Lower lobe of right lung (tissue), 2 donors: Measurements from ENCODE around the gene KIAA0513. TPM values are rescaled to one million over a fixed set of nuclear protein-coding genes. Genes with fewer than 3 reads are reported as not detected.

Experiments
- ATAC-seq, 2 donors: fragments of 200-7000 bp; cut with Tn5 transposase; one replicate each; pipeline ENCODE4 v1.9.1; 2020 to 2022; ENCODE audit warnings: mild to moderate bottlenecking in 2 of 2, moderate library complexity in 2 of 2
- DNase-seq: peaks from one replicate; pipeline ENCODE4 v3.0.0-alpha.2; 2020
- H3K27ac ChIP-seq: fragments of 200-600 bp; one replicate; pipeline ENCODE4 v1.8.0; 2022
- H3K27me3 ChIP-seq: fragments of 200-600 bp; one replicate; pipeline ENCODE4 v1.8.0; 2022; ENCODE audit warnings: low read depth
- H3K36me3 ChIP-seq: fragments of 200-600 bp; one replicate; pipeline ENCODE4 v1.8.0; 2022; ENCODE audit warnings: mild to moderate bottlenecking
- H3K4me1 ChIP-seq: fragments of 200-600 bp; one replicate; pipeline ENCODE4 v1.8.0; 2022
- H3K4me3 ChIP-seq: fragments of 200-600 bp; one replicate; pipeline ENCODE4 v1.8.0; 2022; ENCODE audit warnings: mild to moderate bottlenecking
- H3K9me3 ChIP-seq: fragments of 200-600 bp; one replicate; pipeline ENCODE4 v1.8.0; 2022
- intact Hi-C: fragments of 100-400 bp; cut with DNase I; formaldehyde crosslinking; loops from one replicate; pipeline ENCODE4 v1.11.0; 2022
- total RNA-seq: library from RNA; stranded (reverse); fragmentation: NEBNext Ultra II Directional; extraction: Animal tissue kit (Norgen Biotek cat#: 25700); gene quantifications from one replicate; pipeline ENCODE4 v1.2.1, GENCODE V29; 2021
- TF ChIP-seq, protein P1 (sequence below): fragments of 200-600 bp; IDR thresholded peaks from one replicate; pipeline ENCODE4 v1.8.0; 2022; ENCODE audit warnings: antibody characterized with exemption, mild to moderate bottlenecking
- donor health status: DM: no; HTN: yes; CAD: no; lungs with severe emphysema.

Gene KIAA0513
- total RNA-seq, 1 donor from 2014 or later: 31.1 TPM

- Histone ChIP-seq H3K9me3 (no peaks in the 10 kb centered on the region), H3K27ac (no peak overlapping the region)
- TF ChIP-seq, protein P1, sequence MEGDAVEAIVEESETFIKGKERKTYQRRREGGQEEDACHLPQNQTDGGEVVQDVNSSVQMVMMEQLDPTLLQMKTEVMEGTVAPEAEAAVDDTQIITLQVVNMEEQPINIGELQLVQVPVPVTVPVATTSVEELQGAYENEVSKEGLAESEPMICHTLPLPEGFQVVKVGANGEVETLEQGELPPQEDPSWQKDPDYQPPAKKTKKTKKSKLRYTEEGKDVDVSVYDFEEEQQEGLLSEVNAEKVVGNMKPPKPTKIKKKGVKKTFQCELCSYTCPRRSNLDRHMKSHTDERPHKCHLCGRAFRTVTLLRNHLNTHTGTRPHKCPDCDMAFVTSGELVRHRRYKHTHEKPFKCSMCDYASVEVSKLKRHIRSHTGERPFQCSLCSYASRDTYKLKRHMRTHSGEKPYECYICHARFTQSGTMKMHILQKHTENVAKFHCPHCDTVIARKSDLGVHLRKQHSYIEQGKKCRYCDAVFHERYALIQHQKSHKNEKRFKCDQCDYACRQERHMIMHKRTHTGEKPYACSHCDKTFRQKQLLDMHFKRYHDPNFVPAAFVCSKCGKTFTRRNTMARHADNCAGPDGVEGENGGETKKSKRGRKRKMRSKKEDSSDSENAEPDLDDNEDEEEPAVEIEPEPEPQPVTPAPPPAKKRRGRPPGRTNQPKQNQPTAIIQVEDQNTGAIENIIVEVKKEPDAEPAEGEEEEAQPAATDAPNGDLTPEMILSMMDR: no peak
Measured at GRCh38 chr16:85107083-85107482, 79.5 kb downstream of the KIAA0513 start.

GRCh38 chr16:85107532-85107931 is 79.9 kb downstream of the KIAA0513 start:
- H3K4me1 ChIP-seq: peaks cover 10% of the 10 kb centered on the region
- no peak overlapping the region for H3K27ac ChIP-seq
- TF ChIP-seq, protein P1: no peak
- H3K27me3 ChIP-seq: no peaks in the 10 kb centered on the region
- intact Hi-C loops: no loop called here
- ATAC-seq (no peak), DNase-seq (no peak)
- no peaks in the 10 kb centered on the region for H3K9me3 ChIP-seq
- H3K36me3 ChIP-seq: no peaks in the 10 kb centered on the region
- H3K4me3 ChIP-seq: no peak overlapping the region

More at GRCh38 chr16:85107083-85107482, 79.5 kb downstream of the KIAA0513 start:
- Histone ChIP-seq H3K27me3 (no peaks in the 10 kb centered on the region), H3K36me3 (no peaks in the 10 kb centered on the region), H3K4me3 (no peak overlapping the region), H3K4me1 (peaks cover 10% of the 10 kb centered on the region)
- DNase-seq: no peak
- ATAC-seq: no peak
- intact Hi-C loops: no loop called here

DNA sequence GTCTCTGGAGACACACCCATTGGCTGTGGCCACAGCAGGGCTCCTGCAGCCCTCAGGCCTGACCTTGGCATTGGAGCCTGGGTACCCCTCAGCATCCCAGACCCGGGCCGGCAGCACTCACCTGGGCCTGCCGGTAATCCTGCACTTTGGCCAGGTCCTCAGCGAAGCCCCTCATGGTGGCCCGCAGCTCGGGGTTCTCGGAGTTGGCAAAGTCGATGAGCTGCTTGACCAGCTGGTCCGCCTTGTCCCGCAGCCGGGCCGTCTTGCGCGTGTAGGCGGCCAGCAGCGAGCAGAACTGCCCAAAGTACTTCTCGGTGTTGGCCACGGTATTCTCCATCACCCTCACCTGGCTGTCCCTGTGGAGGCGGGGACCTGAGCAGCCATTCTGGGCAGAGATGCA is 82.5 kb downstream of the KIAA0513 start:
- H3K27ac ChIP-seq: no peak overlapping the region
- intact Hi-C loops: no loop called here
- no peak for ATAC-seq
- no peaks in the 10 kb centered on the region for H3K9me3 ChIP-seq
- no peak for DNase-seq
- H3K4me1 ChIP-seq: peaks cover 11% of the 10 kb centered on the region
- TF ChIP-seq, protein P1: no peak
- H3K36me3 ChIP-seq: no peaks in the 10 kb centered on the region
- H3K27me3 ChIP-seq: no peaks in the 10 kb centered on the region
- H3K4me3 ChIP-seq: no peak overlapping the region

DNA sequence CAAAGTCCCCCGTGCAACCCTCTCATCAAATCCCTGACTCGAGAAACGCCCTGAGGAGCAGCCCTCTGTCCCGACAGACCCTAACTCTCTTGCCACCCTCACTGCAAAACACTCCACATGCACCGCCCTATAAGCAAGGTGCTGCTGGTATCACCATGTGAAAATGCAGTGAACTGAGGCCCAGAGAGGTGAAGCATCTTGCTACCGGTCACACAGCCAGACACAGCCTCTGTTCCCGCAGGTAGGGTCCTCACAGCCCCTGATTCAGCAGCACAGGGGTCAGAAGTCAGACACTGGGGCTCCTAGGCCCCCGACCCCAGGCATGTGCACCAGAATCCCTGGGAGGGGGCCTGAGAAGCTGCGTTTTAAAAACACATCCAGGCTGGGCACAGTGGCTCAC is 83.6 kb downstream of the KIAA0513 start:
- no peak overlapping the region for H3K4me3 ChIP-seq
- intact Hi-C loops: no loop called here
- TF ChIP-seq, protein P1: no peak
- H3K27me3 ChIP-seq: no peaks in the 10 kb centered on the region
- no peaks in the 10 kb centered on the region for H3K9me3 ChIP-seq
- DNase-seq: no peak
- H3K27ac ChIP-seq: no peak overlapping the region
- H3K36me3 ChIP-seq: no peaks in the 10 kb centered on the region
- ATAC-seq: no peak
- H3K4me1 ChIP-seq: peaks cover 11% of the 10 kb centered on the region

DNA sequence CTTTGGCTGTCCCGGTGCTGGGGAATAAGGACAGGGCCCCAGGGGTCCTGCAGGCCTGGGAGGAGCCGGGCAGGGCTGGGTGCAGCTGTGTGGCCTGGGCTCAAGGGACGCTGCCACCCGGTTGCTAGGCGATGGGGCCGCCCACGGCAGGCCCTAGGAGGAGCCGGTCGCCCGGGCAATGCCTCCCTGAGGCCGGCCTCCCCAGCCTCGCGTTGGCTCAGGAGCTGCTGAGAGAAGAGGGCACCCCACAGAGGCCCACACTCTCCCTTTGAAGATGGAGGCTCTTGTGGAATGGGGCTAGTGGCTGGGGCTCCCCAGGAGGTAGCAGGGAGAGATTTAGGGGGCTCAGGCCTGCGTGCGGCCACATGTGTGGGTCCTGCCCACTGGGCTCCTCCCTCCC is 84.8 kb downstream of the KIAA0513 start, which contains the start of gene CIBAR2:
Gene CIBAR2, minus strand, starts transcription at position 109 of the 400 bp plus-strand sequence. CDS start 120 bp downstream, outside the sequence.
- no peaks in the 10 kb centered on the region for H3K36me3 ChIP-seq
- peaks cover 11% of the 10 kb centered on the region for H3K4me1 ChIP-seq
- H3K27me3 ChIP-seq: no peaks in the 10 kb centered on the region
- intact Hi-C loops: no loop called here
- H3K9me3 ChIP-seq: no peaks in the 10 kb centered on the region
- DNase-seq (no peak), ATAC-seq (no peak)
- TF ChIP-seq, protein P1: no peak
- no peak within 1 kb of the TSS for H3K4me3 ChIP-seq
- no peak within 1 kb of the TSS for H3K27ac ChIP-seq
